Neural cell (in vitro differentiated cells): ENCODE results near the gene CERS3.

Experiments
- EP300 ChIP-seq: fragments of 450-650 bp; conservative IDR thresholded peaks from 2 replicates; pipeline ENCODE4 v1.6.1; 2014; ENCODE audit warnings: antibody characterized with exemption, mild to moderate bottlenecking, moderate library complexity; ENCODE audit not compliant: poor library complexity, severe bottlenecking
- EZH2 ChIP-seq: fragments of 200-600, 300-800 bp; shearing (Covaris generic), sonication (generic); IDR thresholded peaks from 2 replicates; pipeline ENCODE4 v1.6.1; 2014; ENCODE audit warnings: antibody characterized with exemption, low read length, borderline replicate concordance, mild to moderate bottlenecking; ENCODE audit not compliant: insufficient read depth, poor library complexity, severe bottlenecking
- MXI1 ChIP-seq: fragments of 450-650 bp; conservative IDR thresholded peaks from 2 replicates; pipeline ENCODE4 v1.6.1; 2014; ENCODE audit warnings: antibody characterized with exemption, mild to moderate bottlenecking; ENCODE audit not compliant: poor library complexity, severe bottlenecking
- POLR2AphosphoS5 ChIP-seq: IDR thresholded peaks from 2 replicates; pipeline ENCODE4 v1.6.1; 2012
- RAD21 ChIP-seq: fragments of 450-650 bp; conservative IDR thresholded peaks from 2 replicates; pipeline ENCODE4 v1.6.1; 2014; ENCODE audit warnings: antibody characterized with exemption, mild to moderate bottlenecking, moderate library complexity
- TAF1 ChIP-seq: IDR thresholded peaks from 2 replicates; pipeline ENCODE4 v1.6.1; 2012; ENCODE audit warnings: low read depth
- TF ChIP-seq, protein P1 (sequence below): fragments of 450-650 bp; IDR thresholded peaks from 2 replicates; pipeline ENCODE4 v1.5.1; 2014; ENCODE audit warnings: antibody characterized with exemption, mild to moderate bottlenecking, moderate library complexity; ENCODE audit not compliant: poor library complexity, severe bottlenecking

DNA sequence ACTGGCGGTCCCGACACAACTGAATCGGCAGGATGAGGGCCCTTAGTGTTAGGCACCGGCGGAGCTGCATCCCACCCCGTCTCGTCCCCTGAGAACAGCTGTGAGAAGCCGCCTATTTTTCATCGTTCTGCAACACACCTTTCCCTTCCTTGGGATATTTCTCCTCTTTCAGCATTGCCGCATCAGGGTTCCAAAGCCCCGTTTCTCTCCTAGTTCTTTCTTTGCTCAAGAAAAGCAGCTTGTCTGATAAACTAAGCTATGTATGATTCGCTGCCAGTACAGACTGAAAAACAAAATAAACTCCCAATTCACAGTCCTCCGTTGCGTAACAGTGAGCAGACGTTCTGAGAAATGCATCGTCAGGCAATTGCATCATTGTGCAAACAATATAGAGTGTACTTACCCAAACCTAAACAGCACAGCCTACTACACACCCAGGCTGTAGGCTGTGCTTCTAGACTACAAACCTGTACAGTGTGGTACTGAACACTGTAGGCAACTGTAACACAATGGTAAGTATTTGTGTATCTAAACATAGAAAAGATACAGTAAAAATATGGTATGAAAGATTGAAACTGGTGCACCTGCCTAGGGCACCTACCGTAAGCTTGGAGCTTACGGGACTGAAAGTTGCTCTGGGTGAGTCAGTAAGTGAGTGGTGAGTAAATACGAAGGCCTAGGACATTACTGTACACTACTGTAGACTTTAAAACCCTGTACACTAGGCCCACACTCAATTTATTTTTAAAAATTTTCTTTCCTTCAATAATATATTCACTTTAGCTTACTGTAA is 178.1 kb downstream of the CERS3 start:
- TF ChIP-seq, protein P1, sequence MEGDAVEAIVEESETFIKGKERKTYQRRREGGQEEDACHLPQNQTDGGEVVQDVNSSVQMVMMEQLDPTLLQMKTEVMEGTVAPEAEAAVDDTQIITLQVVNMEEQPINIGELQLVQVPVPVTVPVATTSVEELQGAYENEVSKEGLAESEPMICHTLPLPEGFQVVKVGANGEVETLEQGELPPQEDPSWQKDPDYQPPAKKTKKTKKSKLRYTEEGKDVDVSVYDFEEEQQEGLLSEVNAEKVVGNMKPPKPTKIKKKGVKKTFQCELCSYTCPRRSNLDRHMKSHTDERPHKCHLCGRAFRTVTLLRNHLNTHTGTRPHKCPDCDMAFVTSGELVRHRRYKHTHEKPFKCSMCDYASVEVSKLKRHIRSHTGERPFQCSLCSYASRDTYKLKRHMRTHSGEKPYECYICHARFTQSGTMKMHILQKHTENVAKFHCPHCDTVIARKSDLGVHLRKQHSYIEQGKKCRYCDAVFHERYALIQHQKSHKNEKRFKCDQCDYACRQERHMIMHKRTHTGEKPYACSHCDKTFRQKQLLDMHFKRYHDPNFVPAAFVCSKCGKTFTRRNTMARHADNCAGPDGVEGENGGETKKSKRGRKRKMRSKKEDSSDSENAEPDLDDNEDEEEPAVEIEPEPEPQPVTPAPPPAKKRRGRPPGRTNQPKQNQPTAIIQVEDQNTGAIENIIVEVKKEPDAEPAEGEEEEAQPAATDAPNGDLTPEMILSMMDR = peak; percentile 16
- TF ChIP-seq EP300 (no peak), EZH2 (no peak), MXI1 (no peak), POLR2AphosphoS5 (no peak), RAD21 (no peak), TAF1 (no peak)
